ENCODE results near the gene EPGN.

- TF ChIP-seq CTCF (conservative IDR thresholded peaks at IDR 0.05 in 1 of 2, IDR thresholded peaks at IDR 0.05 in 1 of 2; ENCODE audit: extremely low read depth in 1 of 2, insufficient read depth in 1 of 2, low read depth in 1 of 2, low read length in 2 of 2) (no peak), EZH2 (IDR thresholded peaks at IDR 0.05; ENCODE audit: borderline replicate concordance, low read length) (no peak)
Measured at GRCh38 chr4:74284053-74284452, 24.2 kb upstream of the EPGN start.
